Esophagus muscularis mucosa (tissue), 4 donors: Measurements from ENCODE around the gene OPRL1.

ENCODE experiments used
- EP300 ChIP-seq: sonication (generic); formaldehyde crosslinking; IDR thresholded peaks from one replicate; pipeline ENCODE4 v1.6.1; 2017; ENCODE audit warnings: antibody characterized with exemption
- POLR2A ChIP-seq: fragments of 450-650 bp; IDR thresholded peaks from one replicate; pipeline ENCODE4 v1.6.1; 2017; ENCODE audit warnings: antibody characterized with exemption, moderate library complexity, mild to moderate bottlenecking, low read depth
- POLR2AphosphoS5 ChIP-seq, 2 donors: sonication (generic); formaldehyde crosslinking; IDR thresholded peaks; one replicate each; pipeline ENCODE4 v1.6.1; 2017; ENCODE audit warnings: antibody characterized with exemption in 2 of 2
- TF ChIP-seq, protein P1 (sequence below), 3 experiments: fragments of 200-600 bp in 2 of 3; fragments of 450-650 bp in 1 of 3; sonication (generic) in 2 of 3; IDR thresholded peaks; one replicate each; pipeline ENCODE4 v1.5.1; 2017 to 2019; ENCODE audit warnings: antibody characterized with exemption in 3 of 3, mild to moderate bottlenecking in 2 of 3, moderate library complexity in 1 of 3

DNA sequence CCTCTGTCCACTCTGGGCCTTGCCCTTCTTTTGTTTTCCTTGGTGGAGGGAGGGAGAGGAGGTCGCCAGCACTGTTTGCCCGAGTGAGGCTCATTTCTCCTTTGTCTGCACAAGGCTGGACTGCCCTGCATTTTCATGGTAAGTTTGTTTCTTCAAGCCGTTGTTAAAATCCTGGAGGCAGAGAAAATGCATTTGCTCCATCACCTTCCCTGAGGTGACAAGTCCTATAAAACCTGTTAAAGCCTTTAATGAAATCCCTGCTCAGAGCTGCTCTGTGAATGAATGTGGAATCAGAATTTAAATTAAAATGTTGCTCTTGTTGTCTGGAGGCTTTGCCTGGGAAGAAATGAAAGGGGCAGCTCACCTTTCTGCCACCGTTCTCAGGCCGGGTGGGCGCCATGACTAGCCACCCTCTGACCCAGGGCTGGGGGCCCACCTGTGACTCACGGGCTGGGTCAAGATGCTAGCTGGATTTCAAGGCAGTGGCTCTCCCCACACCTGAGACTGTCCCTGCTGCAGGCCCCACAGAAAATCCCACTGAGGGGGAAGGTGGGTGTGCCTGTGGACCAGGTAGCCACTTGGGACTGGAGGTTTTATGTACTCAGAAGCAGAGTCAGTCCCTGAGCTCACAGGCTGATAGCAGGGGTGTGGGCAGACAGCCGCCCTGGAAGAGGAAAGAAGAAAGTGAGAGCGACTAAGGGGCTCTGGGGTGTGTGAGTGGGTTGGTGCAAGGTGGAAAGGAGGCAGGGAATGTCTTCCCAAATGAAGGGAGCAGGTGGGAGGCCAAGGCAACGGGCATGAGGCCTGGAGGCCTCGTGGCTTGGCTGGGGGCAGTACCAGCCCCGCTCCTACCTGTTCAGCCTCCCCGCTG is 60.4 kb downstream of the OPRL1 start:
- TF ChIP-seq POLR2A, result no peak
- TF ChIP-seq, protein P1, sequence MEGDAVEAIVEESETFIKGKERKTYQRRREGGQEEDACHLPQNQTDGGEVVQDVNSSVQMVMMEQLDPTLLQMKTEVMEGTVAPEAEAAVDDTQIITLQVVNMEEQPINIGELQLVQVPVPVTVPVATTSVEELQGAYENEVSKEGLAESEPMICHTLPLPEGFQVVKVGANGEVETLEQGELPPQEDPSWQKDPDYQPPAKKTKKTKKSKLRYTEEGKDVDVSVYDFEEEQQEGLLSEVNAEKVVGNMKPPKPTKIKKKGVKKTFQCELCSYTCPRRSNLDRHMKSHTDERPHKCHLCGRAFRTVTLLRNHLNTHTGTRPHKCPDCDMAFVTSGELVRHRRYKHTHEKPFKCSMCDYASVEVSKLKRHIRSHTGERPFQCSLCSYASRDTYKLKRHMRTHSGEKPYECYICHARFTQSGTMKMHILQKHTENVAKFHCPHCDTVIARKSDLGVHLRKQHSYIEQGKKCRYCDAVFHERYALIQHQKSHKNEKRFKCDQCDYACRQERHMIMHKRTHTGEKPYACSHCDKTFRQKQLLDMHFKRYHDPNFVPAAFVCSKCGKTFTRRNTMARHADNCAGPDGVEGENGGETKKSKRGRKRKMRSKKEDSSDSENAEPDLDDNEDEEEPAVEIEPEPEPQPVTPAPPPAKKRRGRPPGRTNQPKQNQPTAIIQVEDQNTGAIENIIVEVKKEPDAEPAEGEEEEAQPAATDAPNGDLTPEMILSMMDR (IDR thresholded peaks at IDR 0.05), result no peak
- no peak for TF ChIP-seq EP300
- TF ChIP-seq POLR2AphosphoS5 (IDR thresholded peaks at IDR 0.05), result no peak
